NCI-H2227 treated with DMSO at 0.1 percent for 48 hours (cell line): ENCODE results near the gene MIOS.
"Not testable (repeated sequence)": the region's sequence is repeated elsewhere in the genome, so short reads cannot be mapped to it uniquely, and the experiment has no call there.

Experiments used
- DNase-seq: peaks from one replicate; lab custom pipeline; 2025; lab: John Stamatoyannopoulos, UW

Gene MIOS

DNA sequence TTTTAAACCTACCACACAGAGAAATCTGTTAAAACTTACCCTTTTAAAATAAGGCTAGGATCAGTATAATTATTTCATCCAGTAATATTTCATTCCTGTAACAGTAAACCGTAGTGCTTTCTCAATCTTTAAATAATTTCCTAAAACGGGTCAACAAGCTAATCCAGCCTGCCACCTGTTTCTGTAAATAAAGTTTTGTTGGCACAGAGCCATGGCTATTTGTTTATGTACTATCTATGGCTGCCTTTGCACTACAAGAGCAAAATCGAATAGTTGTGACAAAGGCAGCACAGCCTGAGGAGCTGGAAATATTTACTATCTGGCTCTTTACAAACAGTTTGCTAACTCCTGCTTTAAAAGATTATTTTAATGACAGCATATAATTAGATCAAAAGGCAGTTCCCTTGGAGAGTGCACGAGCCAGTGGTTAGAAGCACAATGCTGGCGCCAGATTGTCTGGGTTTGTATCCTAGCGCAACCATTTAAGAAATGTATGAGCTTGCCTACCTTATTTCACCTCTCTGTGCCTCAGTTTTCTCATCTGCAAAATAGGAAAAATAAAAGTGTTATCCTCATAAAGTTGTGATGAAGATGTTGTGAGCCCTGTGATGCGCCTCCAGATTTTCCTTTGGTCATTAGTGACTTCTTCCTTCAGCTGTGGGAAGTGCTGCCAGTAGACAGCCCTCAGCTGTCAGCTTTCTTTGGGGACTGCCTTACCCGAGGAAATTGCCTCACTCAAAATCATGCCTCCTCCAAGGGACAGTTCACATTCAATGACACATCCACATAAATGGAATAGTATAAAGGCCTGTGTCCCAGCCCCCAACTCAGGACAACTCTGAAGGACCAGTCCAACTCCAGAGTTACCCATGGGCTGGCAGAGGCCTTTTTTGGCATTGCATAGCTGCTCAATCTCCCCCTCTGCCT, 11.8 kb upstream of the MIOS start:
- peak; percentile 91 for DNase-seq

DNA sequence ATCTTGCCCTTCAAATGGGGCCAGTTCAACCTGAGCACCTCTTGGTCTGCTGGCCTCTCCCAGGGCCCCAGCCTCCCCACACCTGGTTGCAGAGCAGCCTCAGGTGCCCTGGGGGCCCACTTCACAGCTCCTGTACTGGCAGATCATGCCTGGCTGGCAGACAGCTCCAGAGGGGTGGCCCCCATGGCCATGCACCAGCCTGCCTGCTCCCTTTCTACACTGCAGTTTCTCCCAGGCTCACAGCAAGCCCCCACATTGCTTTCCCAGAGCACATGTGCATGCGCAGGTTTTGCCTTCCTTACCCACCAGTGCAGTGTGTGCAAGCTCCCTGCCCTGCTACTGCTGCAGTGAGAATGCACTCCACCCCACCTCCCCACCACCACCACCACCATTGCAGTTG, 9.8 kb upstream of the MIOS start:
- DNase-seq: no peak

DNA sequence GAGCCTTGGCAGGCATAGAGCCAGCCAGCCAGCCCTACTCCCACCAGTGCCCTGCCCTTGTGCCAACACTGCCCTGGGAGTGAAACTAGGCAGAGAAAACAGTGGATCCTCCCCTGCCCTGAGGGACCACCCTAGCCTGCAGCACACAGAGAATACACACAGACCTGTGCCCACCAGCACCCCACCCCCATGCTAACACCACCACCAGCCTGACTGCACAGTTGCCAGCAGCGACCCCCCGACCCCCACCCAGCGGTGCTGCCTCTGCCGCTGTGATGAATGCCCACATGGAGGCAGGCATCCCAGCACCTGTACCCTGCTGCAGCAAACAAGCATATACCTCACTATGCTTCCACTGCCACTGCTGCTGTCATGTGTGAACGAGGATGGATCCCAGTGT, 9.4 kb upstream of the MIOS start:
- no peak for DNase-seq

DNA sequence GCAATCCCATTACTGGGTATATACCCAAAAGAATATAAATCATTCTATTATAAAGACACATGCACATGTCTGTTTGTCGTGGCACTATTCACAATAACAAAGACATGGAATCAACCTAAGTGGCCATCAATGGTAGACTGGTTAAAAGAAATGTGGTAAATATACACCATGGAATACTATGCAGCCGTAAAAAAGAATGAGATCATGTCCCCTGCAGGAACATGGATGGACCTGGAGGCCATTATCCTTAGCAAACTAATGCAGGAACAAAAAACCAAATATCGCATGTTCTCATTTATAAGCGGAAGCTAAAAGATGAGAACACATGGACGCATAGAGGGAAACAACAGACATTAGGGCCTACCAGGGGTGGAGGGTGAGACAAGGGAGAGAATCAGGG, 5.1 kb upstream of the MIOS start:
- DNase-seq: not testable (repeated sequence)

DNA sequence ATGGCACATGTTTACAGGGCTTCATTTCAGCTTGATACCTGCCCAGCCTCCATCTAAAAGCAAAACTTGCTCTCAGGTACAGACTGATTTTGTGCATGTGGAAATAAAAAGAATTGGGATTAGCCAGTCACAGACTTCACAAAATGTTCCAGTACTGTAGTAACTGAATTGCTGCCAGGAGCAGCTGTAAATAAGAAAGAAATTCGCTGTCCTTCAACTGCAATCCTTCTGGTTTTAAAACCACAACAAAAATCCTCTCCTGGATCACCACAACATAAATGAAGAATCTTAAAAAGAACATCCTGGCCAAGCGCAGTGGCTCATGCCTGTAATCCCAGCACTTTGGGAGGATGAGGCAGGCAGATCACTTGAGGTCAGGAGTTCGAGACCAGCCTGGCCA, 3.9 kb upstream of the MIOS start:
- no peak for DNase-seq

DNA sequence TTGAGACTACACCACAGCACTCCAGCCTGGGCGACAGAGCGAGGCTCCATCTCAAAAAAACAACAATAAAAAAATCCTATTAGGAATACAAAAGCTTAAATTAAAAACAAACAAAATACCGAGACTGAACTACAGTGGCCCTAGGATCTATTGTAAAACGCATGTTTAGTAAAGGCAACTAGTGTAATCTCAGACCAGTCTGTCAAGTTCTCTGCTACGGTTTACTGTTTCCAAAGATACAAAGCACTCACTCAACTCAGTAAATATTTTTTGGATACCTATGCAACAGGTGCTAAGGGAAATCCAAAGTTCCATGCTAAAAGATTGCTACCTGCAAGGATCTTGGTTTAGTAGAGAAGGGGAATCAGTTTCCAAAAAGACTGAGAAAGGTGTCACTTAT, 3.4 kb upstream of the MIOS start:
- DNase-seq: no peak

DNA sequence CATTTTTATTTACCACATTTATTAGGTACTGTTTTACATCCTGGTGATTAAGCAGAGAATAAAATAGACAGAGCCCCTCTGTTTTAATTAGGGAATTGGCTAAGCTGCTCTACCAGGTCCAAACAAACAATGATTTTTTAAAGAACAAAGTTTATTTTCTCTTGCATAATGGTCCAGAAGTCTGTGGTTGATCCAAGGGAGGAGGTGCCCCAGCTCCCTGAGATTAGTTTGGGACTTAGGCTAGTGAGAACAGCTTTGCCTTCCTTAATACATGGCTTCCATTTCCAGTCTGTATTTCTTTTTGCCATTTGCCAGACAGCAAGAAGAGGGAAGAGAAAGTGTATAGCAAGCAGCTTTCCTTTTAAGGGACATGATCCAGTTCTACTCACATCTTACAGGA, 2.9 kb upstream of the MIOS start:
- no peak for DNase-seq

DNA sequence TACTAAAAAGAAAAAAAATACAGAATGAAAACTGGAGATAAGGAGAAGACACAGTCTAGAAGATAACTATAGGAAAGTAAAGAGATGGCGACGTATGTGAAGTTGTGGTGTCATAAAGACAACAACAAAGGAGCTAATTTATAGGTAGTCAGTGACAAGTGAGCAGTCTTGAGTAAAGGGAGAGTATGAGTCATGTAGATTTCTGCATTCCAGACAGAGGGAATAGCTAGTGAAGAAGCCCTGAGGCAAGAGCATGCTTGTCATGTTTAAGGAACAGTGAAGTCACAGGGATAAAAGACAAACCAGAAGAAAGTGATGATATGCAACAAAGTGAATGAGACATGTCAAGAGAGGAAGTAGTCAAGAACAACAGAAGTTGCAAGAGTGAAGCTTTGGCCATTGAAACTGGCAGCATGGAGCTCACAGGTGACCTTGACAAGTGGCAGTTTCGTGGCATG, 2.3 kb upstream of the MIOS start:
- DNase-seq: no peak

DNA sequence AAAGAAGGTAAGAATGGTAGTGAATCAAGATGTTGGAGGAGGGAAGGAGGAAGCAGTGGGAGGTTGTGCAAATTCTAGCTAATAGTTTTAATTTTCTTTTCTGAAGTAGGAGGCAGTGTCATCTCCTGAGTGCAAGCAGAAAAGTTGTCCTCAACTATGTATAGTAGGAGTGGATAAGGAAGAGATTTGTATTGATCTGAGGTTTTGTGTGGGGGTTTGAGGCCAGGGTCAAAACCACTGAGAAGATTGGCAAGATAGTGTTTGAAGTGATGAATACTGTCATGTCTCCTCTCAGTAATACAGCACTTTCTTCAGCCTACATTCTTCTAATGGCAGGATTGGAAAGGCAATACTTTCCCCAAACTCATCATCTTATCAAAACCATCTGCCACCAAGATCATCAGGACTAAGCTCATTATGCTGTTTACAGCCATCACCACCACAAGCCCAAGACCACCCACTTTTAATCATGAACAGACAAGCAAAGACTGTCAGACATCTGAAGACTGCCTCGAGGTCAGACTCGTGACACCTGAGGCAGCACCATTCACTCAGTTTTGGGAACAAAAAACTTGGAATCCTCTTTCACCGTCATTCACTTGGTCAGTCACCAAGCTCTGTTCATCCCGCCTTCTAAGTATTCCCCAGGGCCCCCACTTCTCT, 1.5 kb upstream of the MIOS start:
- no peak for DNase-seq

DNA sequence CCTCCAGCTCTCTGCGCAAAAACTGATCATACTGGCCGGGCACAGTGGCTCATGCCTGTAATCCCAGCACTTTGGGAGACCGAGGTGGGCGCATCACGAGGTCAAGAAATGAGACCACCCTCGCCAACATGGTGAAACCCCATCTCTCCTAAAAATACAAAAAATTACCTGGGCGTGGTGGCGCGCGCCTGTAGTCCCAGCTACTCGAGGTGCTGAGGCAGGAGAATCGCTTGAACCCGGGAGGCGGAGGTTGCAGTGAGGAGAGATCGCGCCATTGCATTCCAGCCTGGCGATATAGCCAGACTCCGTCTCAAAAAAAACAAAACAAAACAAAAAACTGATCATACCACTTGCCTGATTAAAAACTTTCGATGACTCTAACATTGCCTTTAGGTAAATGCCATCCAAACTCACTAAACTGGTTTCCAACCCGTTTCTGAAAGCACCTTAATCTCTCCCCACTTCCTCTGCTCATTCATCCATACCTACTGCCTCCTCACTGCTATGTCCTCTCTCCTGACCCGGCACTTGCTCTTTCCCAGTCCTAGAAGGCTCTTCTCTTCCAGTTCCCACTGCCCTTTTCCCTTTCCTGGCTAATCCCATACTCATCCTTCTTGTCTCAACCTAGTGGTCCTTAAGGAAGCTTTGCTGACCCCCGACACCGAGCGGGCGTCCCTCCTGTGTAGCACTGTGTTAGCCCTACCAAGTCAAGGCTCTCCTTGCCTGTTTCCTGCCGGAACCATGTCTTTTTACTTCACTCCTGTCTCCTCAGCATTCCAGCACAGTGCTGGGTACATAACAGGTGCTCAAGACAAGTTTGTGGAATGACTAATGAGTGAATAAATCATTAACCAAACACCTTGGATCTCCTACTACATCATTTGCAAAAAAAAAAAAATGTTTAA, 686 bp upstream of the MIOS start:
- no peak for DNase-seq

DNA sequence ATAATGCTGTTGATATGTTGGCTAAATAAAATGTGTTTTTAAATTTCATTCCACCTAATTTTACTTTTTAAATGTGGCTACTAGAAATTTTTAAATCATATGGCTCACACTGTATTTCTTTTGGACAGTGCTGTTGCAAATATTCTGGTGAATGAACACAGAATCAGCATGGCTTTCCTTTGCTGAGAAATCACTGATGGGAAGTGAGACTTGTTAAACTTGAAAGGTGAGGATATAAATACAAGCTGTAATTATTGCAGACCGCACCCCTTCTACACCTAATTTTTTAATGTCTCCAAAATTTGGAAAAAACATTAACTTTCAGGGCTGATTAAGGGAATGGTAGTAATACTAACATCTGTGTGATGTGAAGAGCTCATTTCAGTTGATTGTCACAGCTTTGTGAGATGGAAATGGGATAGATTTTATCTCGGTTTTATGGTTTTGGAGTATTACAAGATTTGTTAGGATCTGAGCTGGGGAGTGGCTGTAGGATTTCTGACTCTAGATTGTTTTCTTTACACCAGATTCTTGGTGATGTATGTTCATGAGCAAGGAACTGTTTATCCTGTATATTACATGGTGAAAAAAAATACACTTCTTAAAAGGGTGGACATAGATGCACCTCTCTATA, 1.3 kb downstream of the MIOS start:
- no peak for DNase-seq

DNA sequence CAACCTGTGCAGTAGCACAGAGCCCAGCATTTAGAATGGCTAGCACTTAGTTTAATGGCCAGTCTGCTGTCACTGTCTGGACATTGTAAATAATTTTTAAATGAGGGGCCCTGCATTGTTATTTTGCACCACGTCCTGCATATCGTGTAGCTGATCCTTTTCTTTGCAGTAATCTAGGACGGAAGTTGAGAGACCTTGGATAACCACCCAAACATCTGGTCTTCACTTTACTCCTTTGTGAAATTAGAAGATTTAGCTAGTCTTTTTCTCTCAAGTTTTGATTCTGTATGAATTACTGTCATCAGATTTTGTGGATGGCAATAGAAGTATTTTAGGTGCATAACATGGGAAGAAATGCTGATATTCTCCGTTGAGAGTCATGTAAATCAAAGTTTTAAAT, 1.9 kb downstream of the MIOS start:
- DNase-seq: no peak

DNA sequence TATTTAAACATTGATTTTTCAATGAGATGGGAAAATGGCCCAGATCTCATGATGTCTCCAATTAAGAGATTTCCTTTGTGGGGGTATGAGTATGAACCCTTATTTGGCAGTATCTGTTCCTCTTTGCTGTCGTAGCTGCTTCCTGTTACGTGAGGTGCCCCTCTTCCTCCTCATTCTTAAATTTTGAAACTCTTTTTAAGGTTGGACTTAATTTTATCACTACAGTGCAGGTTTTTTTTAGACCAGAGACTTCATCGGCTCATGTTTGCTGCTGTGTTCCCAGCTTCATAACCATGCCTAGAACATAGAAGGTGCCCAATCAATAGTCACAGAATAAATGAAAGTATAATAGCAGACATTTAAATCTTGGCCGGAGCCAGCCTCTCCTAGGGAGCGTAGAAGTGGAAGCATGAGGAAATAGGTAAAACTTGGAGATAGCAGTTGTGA, 2.4 kb downstream of the MIOS start:
- DNase-seq: no peak

DNA sequence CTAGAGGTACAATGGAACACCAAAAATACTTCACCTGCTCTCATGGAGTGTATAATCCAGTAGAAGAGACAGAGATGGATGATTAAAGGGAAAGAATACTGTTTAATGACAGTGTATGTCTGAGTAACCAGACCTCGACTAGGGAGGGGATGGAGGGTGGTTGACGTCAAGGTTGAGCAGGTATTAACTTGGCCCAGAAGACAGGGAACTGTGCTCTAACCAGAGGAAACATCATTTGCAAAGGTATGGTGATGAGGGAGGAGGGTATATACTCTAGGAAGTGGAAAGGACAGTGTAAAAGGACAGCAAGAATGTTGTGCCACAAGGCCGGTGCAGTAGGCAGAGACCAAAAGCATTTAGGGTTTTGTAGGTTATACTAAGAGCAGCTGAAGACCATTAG, 2.9 kb downstream of the MIOS start:
- DNase-seq: no peak

DNA sequence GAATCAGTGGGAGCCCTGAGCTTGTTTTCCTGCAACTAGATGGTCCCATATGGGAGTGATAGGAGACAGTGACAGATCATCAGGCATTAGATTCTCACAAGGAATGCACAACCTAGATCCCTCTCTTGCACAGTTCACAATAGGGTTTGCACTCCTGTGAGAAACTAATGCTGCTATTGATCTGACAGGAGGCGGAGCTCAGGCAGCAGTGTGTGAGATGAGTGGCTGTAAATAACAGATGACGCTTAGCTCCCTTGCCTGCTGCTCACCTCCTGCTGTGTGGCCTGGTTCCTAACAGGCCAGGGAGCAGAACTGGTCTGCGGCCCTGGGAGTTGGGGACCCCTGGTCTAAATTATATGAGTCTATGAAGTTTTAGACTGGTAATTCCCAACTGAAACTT, 3.9 kb downstream of the MIOS start:
- no peak for DNase-seq

DNA sequence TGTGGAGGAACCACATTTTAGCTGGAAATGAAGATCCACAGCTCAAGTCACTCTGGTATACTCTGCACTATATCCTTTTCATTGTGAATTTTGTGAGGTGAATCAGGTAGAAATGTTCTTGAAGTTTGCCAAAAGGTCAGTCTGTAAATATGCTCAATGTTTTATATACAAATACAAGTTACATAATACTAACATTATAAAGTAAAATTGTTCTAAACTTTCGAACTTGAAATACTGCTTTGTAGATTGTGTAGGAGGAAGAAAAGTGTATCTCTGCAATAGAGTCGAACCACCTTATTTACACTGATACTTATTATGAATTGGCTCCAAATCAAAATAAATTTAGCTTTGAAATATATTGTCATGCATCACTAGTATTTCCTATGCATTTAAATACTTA, 7.0 kb downstream of the MIOS start:
- no peak for DNase-seq

DNA sequence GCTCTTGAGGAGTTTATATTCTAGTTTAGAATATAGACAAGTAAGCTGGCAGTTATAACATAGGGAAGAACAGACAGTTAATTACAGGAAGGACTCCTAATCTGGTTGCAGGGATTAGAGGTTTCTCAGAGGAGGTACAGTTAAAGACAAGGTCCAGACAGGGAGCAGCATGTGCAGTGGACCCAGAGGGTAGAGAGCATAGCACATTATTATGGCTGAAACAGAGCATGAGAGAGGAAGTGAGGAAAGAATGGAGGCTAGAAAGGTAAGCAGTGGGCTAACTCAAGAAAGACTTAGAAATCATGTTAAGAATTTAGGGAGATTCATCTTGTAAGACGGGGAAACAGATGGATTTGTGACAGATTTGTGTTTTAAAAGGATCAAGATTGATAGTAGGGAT, 9.7 kb downstream of the MIOS start:
- no peak for DNase-seq

DNA sequence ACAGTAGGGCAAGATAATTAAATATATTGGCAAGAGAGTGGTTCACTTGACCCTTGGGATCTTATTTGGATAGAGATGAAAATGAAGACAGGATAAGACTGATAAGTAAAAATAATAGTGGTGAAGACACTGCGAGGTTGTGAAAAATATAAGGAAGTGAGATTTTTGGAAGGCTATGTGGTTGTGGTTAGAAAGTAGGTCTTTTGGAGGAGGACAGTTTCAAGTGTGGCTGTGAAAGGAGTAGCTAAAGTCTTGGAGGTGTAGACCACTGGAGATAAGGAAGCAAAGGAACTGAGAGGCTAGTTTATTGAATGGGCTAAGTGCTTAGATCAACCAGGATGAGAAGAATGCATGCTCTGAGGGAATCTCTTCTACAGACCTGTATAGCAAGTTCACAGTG, 11.2 kb downstream of the MIOS start:
- DNase-seq: no peak

DNA sequence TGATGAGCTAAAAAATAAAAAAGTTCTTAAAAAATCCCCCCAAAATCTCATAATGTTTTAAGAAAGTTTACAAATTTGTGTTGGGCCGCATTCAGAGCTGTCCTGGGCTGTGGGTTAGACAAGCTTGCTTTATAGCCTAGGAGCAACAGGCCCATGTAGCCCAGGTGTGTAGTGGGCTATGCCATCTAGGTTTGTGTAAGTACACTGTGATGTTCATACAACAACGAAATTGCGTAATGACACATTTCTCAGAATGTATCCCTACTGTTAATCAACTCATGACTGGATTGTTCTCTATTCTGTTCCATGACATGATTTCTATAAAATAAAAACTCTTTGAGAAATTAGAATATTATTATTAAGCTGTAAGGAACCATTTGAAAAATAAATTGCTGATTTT, 13.0 kb downstream of the MIOS start:
- DNase-seq: no peak

DNA sequence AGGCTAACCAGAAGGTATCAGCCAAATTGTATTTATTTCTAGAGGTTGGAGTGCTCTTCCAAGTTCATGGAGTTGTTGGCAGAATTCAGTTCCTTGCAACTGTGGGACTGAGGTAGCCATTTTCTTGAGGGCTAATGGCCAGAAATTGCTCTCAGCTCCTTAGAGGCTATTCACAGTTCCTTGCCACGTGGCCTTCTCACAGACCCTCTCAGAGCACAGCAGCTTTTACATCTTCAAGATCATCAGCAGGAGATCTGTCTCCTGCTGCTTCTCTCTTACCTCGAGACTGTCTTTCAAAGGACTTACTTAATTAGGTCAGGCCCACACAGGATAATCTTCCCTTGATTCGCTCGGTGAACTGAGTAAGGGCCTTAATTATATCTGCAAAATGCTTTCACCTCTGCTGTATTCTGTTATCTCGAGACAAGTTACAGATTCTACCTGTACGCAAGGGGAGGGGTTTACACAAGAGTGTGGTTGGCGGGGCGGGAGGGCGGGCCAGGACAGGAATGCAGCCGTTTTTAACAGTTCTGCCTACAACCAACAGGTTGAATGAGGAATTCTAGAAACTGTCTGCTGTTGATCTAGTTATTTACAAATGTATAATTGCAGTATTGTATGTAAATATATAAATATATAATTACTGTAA, 15.0 kb downstream of the MIOS start:
- DNase-seq: peak; percentile 82

DNA sequence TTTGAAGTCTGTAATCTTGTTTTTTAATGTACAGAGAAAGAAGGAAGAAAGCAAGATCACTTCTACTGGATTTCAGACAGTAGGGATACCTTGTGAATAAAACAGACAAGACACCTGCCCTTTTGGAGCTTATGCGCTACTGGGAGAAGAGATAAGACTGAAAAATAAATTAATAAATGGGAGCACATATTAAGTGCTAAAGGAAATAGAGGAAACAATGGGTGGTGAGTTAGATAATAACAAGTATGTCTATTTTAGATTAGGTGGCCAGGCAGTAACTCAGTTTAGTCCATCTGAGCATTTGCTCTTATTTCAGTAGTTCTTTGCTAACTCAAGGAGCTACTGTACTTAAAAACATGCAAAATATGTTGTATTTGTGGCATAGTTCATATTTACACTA, 15.9 kb downstream of the MIOS start:
- DNase-seq: no peak
